KMS-11 (cell line): ENCODE results near the gene MAP10.

ENCODE experiments used
- H2AFZ ChIP-seq: fragments of 200-600 bp; sonication (generic); 2 replicates; pipeline ENCODE4 v1.6.1; 2016; ENCODE audit warnings: antibody characterized with exemption, mixed run types, low read depth
- H3K27ac ChIP-seq: fragments of 200-600 bp; sonication (generic); 2 replicates; pipeline ENCODE4 v1.6.1; 2016; ENCODE audit warnings: mild to moderate bottlenecking, mixed run types
- H3K27me3 ChIP-seq: fragments of 200-600 bp; sonication (generic); 2 replicates; pipeline ENCODE4 v1.6.1; 2017; ENCODE audit warnings: mild to moderate bottlenecking, low read depth, mixed run types, moderate library complexity; ENCODE audit not compliant: insufficient read depth
- H3K36me3 ChIP-seq: fragments of 200-600 bp; sonication (generic); 2 replicates; pipeline ENCODE4 v1.6.1; 2017; ENCODE audit warnings: mild to moderate bottlenecking, mixed run types; ENCODE audit not compliant: insufficient read depth
- H3K4me1 ChIP-seq: fragments of 200-600 bp; sonication (generic); 2 replicates; pipeline ENCODE4 v1.6.1; 2016; ENCODE audit warnings: mild to moderate bottlenecking, low read depth, mixed run types; ENCODE audit not compliant: poor library complexity, severe bottlenecking
- H3K4me2 ChIP-seq: fragments of 200-600 bp; sonication (generic); 2 replicates; pipeline ENCODE4 v1.7.0; 2016; ENCODE audit warnings: mild to moderate bottlenecking, mixed run types
- H3K4me3 ChIP-seq: fragments of 200-600 bp; sonication (generic); IDR thresholded peaks from 2 replicates; pipeline ENCODE4 v1.6.1; 2017; ENCODE audit warnings: low read depth, low read length, mixed read lengths; ENCODE audit not compliant: insufficient read depth
- H3K79me2 ChIP-seq: fragments of 200-600 bp; sonication (generic); 2 replicates; pipeline ENCODE4 v1.6.1; 2016; ENCODE audit warnings: low read depth, mixed run types; ENCODE audit not compliant: insufficient read depth
- H3K9ac ChIP-seq: fragments of 200-600 bp; sonication (generic); 2 replicates; pipeline ENCODE4 v1.6.1; 2016; ENCODE audit warnings: mild to moderate bottlenecking, mixed run types
- H4K20me1 ChIP-seq: fragments of 200-600 bp; sonication (generic); 2 replicates; pipeline ENCODE4 v1.6.1; 2016; ENCODE audit warnings: mild to moderate bottlenecking, mixed run types; ENCODE audit not compliant: insufficient read depth
- TF ChIP-seq, protein P1 (sequence below): fragments of 200-600 bp; sonication (generic); conservative IDR thresholded peaks from 2 replicates; pipeline ENCODE4 v1.6.1; 2017; ENCODE audit warnings: low read depth, mild to moderate bottlenecking, antibody characterized with exemption, low read length, moderate library complexity, mixed read lengths

Gene MAP10

GRCh38 chr1:232813760-232814159 is 8.5 kb downstream of the MAP10 start:
- Histone ChIP-seq H2AFZ (no peak overlapping the region), H3K4me1 (peaks cover 8% of the 10 kb centered on the region), H3K4me2 (no peak overlapping the region), H4K20me1 (no peaks in the 10 kb centered on the region), H3K27me3 (no peaks in the 10 kb centered on the region), H3K79me2 (no peaks in the 10 kb centered on the region), H3K9ac (no peak overlapping the region), H3K27ac (no peak overlapping the region), H3K36me3 (no peaks in the 10 kb centered on the region), H3K4me3 (no peak overlapping the region)
- TF ChIP-seq, protein P1, sequence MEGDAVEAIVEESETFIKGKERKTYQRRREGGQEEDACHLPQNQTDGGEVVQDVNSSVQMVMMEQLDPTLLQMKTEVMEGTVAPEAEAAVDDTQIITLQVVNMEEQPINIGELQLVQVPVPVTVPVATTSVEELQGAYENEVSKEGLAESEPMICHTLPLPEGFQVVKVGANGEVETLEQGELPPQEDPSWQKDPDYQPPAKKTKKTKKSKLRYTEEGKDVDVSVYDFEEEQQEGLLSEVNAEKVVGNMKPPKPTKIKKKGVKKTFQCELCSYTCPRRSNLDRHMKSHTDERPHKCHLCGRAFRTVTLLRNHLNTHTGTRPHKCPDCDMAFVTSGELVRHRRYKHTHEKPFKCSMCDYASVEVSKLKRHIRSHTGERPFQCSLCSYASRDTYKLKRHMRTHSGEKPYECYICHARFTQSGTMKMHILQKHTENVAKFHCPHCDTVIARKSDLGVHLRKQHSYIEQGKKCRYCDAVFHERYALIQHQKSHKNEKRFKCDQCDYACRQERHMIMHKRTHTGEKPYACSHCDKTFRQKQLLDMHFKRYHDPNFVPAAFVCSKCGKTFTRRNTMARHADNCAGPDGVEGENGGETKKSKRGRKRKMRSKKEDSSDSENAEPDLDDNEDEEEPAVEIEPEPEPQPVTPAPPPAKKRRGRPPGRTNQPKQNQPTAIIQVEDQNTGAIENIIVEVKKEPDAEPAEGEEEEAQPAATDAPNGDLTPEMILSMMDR, result no peak

- Histone ChIP-seq H3K4me3 (no peak overlapping the region), H4K20me1 (no peaks in the 10 kb centered on the region), H3K79me2 (no peaks in the 10 kb centered on the region), H3K36me3 (no peaks in the 10 kb centered on the region), H3K27me3 (no peaks in the 10 kb centered on the region), H2AFZ (no peak overlapping the region), H3K4me2 (no peak overlapping the region), H3K9ac (no peak overlapping the region), H3K27ac (no peak overlapping the region), H3K4me1 (no peaks in the 10 kb centered on the region)
- TF ChIP-seq, protein P1, result no peak
Measured at GRCh38 chr1:232816324-232816723, 11.1 kb downstream of the MAP10 start.

DNA sequence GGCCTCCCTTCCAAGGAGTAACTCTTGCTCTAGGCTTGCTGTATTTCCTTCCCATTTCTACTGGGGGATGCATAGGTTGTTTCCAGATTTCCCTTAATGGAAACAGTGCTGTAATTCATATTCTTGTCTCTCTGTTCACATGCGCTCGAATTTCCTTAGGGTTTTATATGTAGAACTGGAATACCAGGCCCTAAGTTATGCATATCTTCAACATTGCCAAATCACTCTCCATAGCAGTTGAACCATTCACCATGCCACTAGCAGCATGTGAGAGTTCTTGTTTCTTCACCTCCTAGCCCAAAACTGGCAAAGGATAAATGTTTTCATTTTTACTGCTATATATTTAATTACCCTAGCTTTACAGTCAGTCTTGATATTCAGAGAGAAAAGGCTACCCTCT is 12.8 kb downstream of the MAP10 start:
- TF ChIP-seq, protein P1, result no peak
- no peak overlapping the region for H2AFZ ChIP-seq
- H4K20me1 ChIP-seq, result no peaks in the 10 kb centered on the region
- no peak overlapping the region for H3K27ac ChIP-seq
- H3K9ac ChIP-seq, result no peak overlapping the region
- H3K27me3 ChIP-seq, result no peaks in the 10 kb centered on the region
- no peaks in the 10 kb centered on the region for H3K79me2 ChIP-seq
- no peak overlapping the region for H3K4me2 ChIP-seq
- no peaks in the 10 kb centered on the region for H3K36me3 ChIP-seq
- no peaks in the 10 kb centered on the region for H3K4me1 ChIP-seq
- H3K4me3 ChIP-seq, result no peak overlapping the region

DNA sequence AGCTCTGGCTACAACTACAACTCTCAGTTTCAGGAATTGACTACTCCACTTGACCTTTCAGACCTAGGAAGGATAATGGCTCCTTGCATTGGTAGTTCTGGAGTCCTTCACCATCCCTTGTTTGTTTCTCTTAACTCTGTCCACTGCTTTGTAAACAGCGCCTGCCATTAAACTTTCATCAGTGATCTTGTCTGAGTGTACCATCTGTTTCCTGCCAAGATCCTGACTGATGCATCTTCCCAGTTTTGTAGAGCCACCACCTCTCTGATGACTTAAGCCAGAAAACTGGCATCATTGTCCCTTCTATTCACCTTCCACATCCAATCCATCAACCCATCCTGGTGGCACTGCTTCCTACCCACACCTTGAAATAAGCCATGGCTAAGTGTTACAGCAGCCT is 15.2 kb downstream of the MAP10 start:
- Histone ChIP-seq H3K4me1 (no peaks in the 10 kb centered on the region), H3K79me2 (no peaks in the 10 kb centered on the region), H3K4me3 (no peak overlapping the region), H3K36me3 (no peaks in the 10 kb centered on the region), H3K4me2 (no peak overlapping the region), H3K9ac (no peak overlapping the region), H4K20me1 (no peaks in the 10 kb centered on the region), H3K27ac (no peak overlapping the region), H3K27me3 (no peaks in the 10 kb centered on the region), H2AFZ (no peak overlapping the region)
- TF ChIP-seq, protein P1, result no peak
